PC-9 (cell line): ENCODE results near the gene SLC38A1. TPM values are rescaled to one million over a fixed set of nuclear protein-coding genes. Genes with fewer than 3 reads are reported as not detected.

Source experiments
- BruUV-seq: library from RNA; stranded (reverse); fragments of 400-500 nt; replicated peaks from 2 replicates; lab custom pipeline; 2021; lab: Mats Ljungman, UMichigan
- CTCF ChIA-PET: fragments of 300-600 bp; sonication (Branson Sonifier 250); formaldehyde crosslinking; loops from one replicate; lab custom pipeline; 2022; ENCODE audit warnings: antibody characterized with exemption; lab: Charles Lee
- POLR2A ChIA-PET: fragments of 300-600 bp; sonication (Branson Sonifier 250); formaldehyde crosslinking; loops from one replicate; lab custom pipeline; 2022; ENCODE audit warnings: antibody characterized with exemption; ENCODE audit not compliant: unreplicated experiment; lab: Charles Lee
- DNase-seq, 2 experiments: peaks; one replicate each; pipeline versions ENCODE4 v3.0.0 to v3.0.0-alpha.2; 2015 to 2022; ENCODE audit warnings: mixed read lengths in 1 of 2
- H2AFZ ChIP-seq: fragments of 200-600 bp; sonication (generic); 2 replicates; pipeline ENCODE4 v1.8.1; 2017; ENCODE audit warnings: antibody characterized with exemption
- H3F3A ChIP-seq: fragments of 200-600 bp; sonication (generic); 2 replicates; pipeline ENCODE4 v1.8.1; 2017; ENCODE audit warnings: antibody characterized with exemption, mild to moderate bottlenecking, low read depth; ENCODE audit not compliant: insufficient read depth
- H3K27ac ChIP-seq: fragments of 200-600 bp; sonication (generic); 2 replicates; pipeline ENCODE4 v1.6.1; 2016; ENCODE audit warnings: mixed run types
- H3K27me3 ChIP-seq: fragments of 200-600 bp; sonication (generic); 2 replicates; pipeline ENCODE4 v1.6.1; 2016; ENCODE audit warnings: low read depth, mixed run types; ENCODE audit not compliant: insufficient read depth
- H3K36me3 ChIP-seq: fragments of 200-600 bp; sonication (generic); 2 replicates; pipeline ENCODE4 v1.6.1; 2016; ENCODE audit warnings: low read depth, mixed run types
- H3K4me1 ChIP-seq: fragments of 200-600 bp; sonication (generic); replicated peaks from 2 replicates; pipeline ENCODE4 v1.6.1; 2016; ENCODE audit warnings: mixed run types; ENCODE audit not compliant: insufficient read depth
- H3K4me2 ChIP-seq: fragments of 200-600 bp; sonication (generic); 2 replicates; pipeline ENCODE4 v1.6.1; 2017; ENCODE audit warnings: mixed run types
- H3K4me3 ChIP-seq: fragments of 200-600 bp; sonication (generic); 2 replicates; pipeline ENCODE4 v1.6.1; 2016; ENCODE audit warnings: mixed run types
- H3K79me2 ChIP-seq: fragments of 200-600 bp; sonication (generic); 2 replicates; pipeline ENCODE4 v1.6.1; 2017; ENCODE audit warnings: low read depth, mixed run types
- H3K9me2 ChIP-seq: fragments of 200-600 bp; sonication (generic); 2 replicates; pipeline ENCODE4 v1.8.1; 2017; ENCODE audit warnings: mild to moderate bottlenecking; ENCODE audit not compliant: insufficient read depth
- H3K9me3 ChIP-seq: fragments of 200-600 bp; sonication (generic); 2 replicates; pipeline ENCODE4 v1.8.1; 2016; ENCODE audit warnings: low read depth; ENCODE audit not compliant: insufficient read depth
- H4K20me1 ChIP-seq: fragments of 200-600 bp; sonication (generic); 2 replicates; pipeline ENCODE4 v1.8.1; 2017; ENCODE audit not compliant: insufficient read depth
- CTCF ChIP-seq: fragments of 200-600 bp; sonication (generic); conservative IDR thresholded peaks from 2 replicates; pipeline ENCODE4 v1.6.1; 2017; ENCODE audit warnings: mixed run types, antibody characterized with exemption, mild to moderate bottlenecking, moderate library complexity
- EZH2 ChIP-seq: fragments of 200-600 bp; sonication (generic); IDR thresholded peaks from 2 replicates; pipeline ENCODE4 v1.8.0; 2017; ENCODE audit warnings: antibody characterized with exemption, low read depth
- intact Hi-C: fragments of 100-400 bp; cut with micrococcal nuclease; formaldehyde crosslinking; loops from one replicate; pipeline ENCODE4 v1.10.0; 2022; ENCODE audit not compliant: unreplicated experiment
- total RNA-seq: library from RNA; stranded (reverse); gene quantifications from 2 replicates; pipeline ENCODE4 v1.2.3, GENCODE V29; 2021

The SLC38A1 gene
- total RNA-seq, 1 experiment from 2014 or later, result 131 TPM

- H3K36me3 ChIP-seq, result peaks cover 85% of the 10 kb centered on the region
- POLR2A ChIA-PET, result no interaction called here
- peaks cover 24% of the 10 kb centered on the region for H3K4me1 ChIP-seq
- intact Hi-C loops, result no loop called here
- no TSS peak for BruUV-seq
- no peak overlapping the region for H2AFZ ChIP-seq
- TF ChIP-seq EZH2 (no peak), CTCF (no peak)
- peak in 1 of 2 experiments; percentile 18 for DNase-seq
- peaks cover 60% of the 10 kb centered on the region for H3K79me2 ChIP-seq
- no peaks in the 10 kb centered on the region for H3K27me3 ChIP-seq
- no peaks in the 10 kb centered on the region for H3K9me2 ChIP-seq
- H4K20me1 ChIP-seq, result peaks cover 40% of the 10 kb centered on the region
- H3K4me3 ChIP-seq, result no peak overlapping the region
- CTCF ChIA-PET, result no interaction called here
- H3K27ac ChIP-seq, result peak overlapping the region; percentile 38
- H3K9me3 ChIP-seq, result no peaks in the 10 kb centered on the region
- H3F3A ChIP-seq, result peaks cover 57% of the 10 kb centered on the region
- no peak overlapping the region for H3K4me2 ChIP-seq
These were observed 58.6 kb downstream of the SLC38A1 start for GRCh38 chr12:46209914-46210872.

GRCh38 chr12:46209170-46209569 is 59.7 kb downstream of the SLC38A1 start:
- intact Hi-C loops, result no loop called here
- CTCF ChIA-PET, result no interaction called here
- peak in 1 of 2 experiments; percentile 49 for DNase-seq
- H3K27ac ChIP-seq, result peak overlapping the region; percentile 38; the same call in 1 of the 2 replicates
- peaks cover 86% of the 10 kb centered on the region for H3K36me3 ChIP-seq
- BruUV-seq, result no TSS peak
- POLR2A ChIA-PET, result interaction anchor here (0.6 to 0.7 kb wide), 2 partner anchors 65 to 223 kb away, joined by 3 to 4 read pairs; no protein-coding TSS in a partner anchor
- no peak overlapping the region for H3K4me3 ChIP-seq
- H3K4me2 ChIP-seq, result no peak overlapping the region
- peaks cover 52% of the 10 kb centered on the region for H3F3A ChIP-seq
- H3K9me2 ChIP-seq, result no peaks in the 10 kb centered on the region
- peaks cover 40% of the 10 kb centered on the region for H4K20me1 ChIP-seq
- no peak for TF ChIP-seq CTCF
- no peak for TF ChIP-seq EZH2
- peaks cover 51% of the 10 kb centered on the region for H3K79me2 ChIP-seq
- peaks cover 24% of the 10 kb centered on the region for H3K4me1 ChIP-seq
- no peaks in the 10 kb centered on the region for H3K27me3 ChIP-seq
- H2AFZ ChIP-seq, result no peak overlapping the region
- H3K9me3 ChIP-seq, result no peaks in the 10 kb centered on the region

- TF ChIP-seq EZH2 (no peak), CTCF (no peak)
- no peak overlapping the region for H3K4me2 ChIP-seq
- ChIA-PET POLR2A (interaction anchor here (0.6 to 0.7 kb wide), 3 partner anchors 71 to 999 kb away, joined by 3 to 4 read pairs (median 4); no protein-coding TSS in a partner anchor), CTCF (interaction anchor here (0.6 kb wide), 1 partner anchor 83 kb away, joined by 4 read pairs; no protein-coding TSS in a partner anchor)
- no peak for DNase-seq
- peaks cover 40% of the 10 kb centered on the region; the same call in 1 of the 2 replicates for H4K20me1 ChIP-seq
- peaks cover 24% of the 10 kb centered on the region for H3K4me1 ChIP-seq
- no peak overlapping the region for H3K4me3 ChIP-seq
- H3K27ac ChIP-seq, result peak overlapping the region; percentile 11; the same call in 1 of the 2 replicates
- intact Hi-C loops, result no loop called here
- H3K27me3 ChIP-seq, result no peaks in the 10 kb centered on the region
- no peak overlapping the region for H2AFZ ChIP-seq
- H3K79me2 ChIP-seq, result peaks cover 43% of the 10 kb centered on the region
- peaks cover 52% of the 10 kb centered on the region for H3F3A ChIP-seq
- no peaks in the 10 kb centered on the region for H3K9me2 ChIP-seq
- peaks cover 86% of the 10 kb centered on the region for H3K36me3 ChIP-seq
- BruUV-seq, result no TSS peak
- H3K9me3 ChIP-seq, result no peaks in the 10 kb centered on the region
These were observed 60.5 kb downstream of the SLC38A1 start for GRCh38 chr12:46208370-46208769.
